Astrocyte of the hippocampus (primary cell): ENCODE results near the gene KAT6B.
"Not testable (repeated sequence)": the region's sequence is repeated elsewhere in the genome, so short reads cannot be mapped to it uniquely, and the experiment has no call there.

ENCODE experiments used
- DNase-seq: peaks from one replicate; pipeline ENCODE4 v3.0.0; 2011; ENCODE audit warnings: low read depth, low spot score

The KAT6B gene

GRCh38 chr10:74921070-74921469 lies 94.7 kb downstream of the KAT6B start:
- DNase-seq = not testable (repeated sequence)

- peak; percentile 31 for DNase-seq
Measured at GRCh38 chr10:74921744-74922143, 95.3 kb downstream of the KAT6B start.

- DNase-seq = no peak
Measured at GRCh38 chr10:74922921-74923320, 96.5 kb downstream of the KAT6B start.

GRCh38 chr10:74923556-74923955 lies 97.2 kb downstream of the KAT6B start:
- DNase-seq = peak; percentile 28

GRCh38 chr10:74924251-74924963 lies 98.0 kb downstream of the KAT6B start:
- DNase-seq = peak; percentile 87

- DNase-seq = no peak
Measured at GRCh38 chr10:74925291-74925690, 98.9 kb downstream of the KAT6B start.

- no peak for DNase-seq
Measured at GRCh38 chr10:74925708-74926107, 99.3 kb downstream of the KAT6B start.

- DNase-seq = no peak
Measured at GRCh38 chr10:74926791-74927585, 100.6 kb downstream of the KAT6B start.

GRCh38 chr10:74927701-74928100 lies 101.3 kb downstream of the KAT6B start:
- no peak for DNase-seq

GRCh38 chr10:74928742-74929191 lies 102.4 kb downstream of the KAT6B start:
- DNase-seq = peak; percentile 41

GRCh38 chr10:74929197-74929596 lies 102.8 kb downstream of the KAT6B start:
- DNase-seq = peak; percentile 27

- no peak for DNase-seq
Measured at GRCh38 chr10:74930965-74931364, 104.6 kb downstream of the KAT6B start.

GRCh38 chr10:74932648-74933047 lies 106.2 kb downstream of the KAT6B start:
- DNase-seq = peak; percentile 33

- no peak for DNase-seq
Measured at GRCh38 chr10:74934100-74934812, 107.9 kb downstream of the KAT6B start.

GRCh38 chr10:74936577-74937265 lies 110.3 kb downstream of the KAT6B start:
- peak; percentile 57 for DNase-seq

GRCh38 chr10:74937266-74937856 lies 111.0 kb downstream of the KAT6B start:
- no peak for DNase-seq

- no peak for DNase-seq
Measured at GRCh38 chr10:74944205-74944604, 117.8 kb downstream of the KAT6B start.

GRCh38 chr10:74947781-74948401 lies 121.5 kb downstream of the KAT6B start:
- no peak for DNase-seq

GRCh38 chr10:74949034-74949832 lies 122.8 kb downstream of the KAT6B start:
- DNase-seq = no peak
